Stimulated activated CD8-positive, alpha-beta memory T cell treated with anti-CD3 and anti-CD28 coated beads, Interleukin-7, amount 100 ng/mL, for 24 hours (primary cell): ENCODE data around the gene CEPT1.

Experiments
- DNase-seq: peaks from one replicate; pipeline ENCODE4 v3.0.0-alpha.2; 2020; ENCODE audit warnings: low read depth

The CEPT1 gene

GRCh38 chr1:111227851-111228747 is 88.1 kb downstream of the CEPT1 start:
- DNase-seq: no peak

GRCh38 chr1:111228748-111229126 is 88.7 kb downstream of the CEPT1 start:
- DNase-seq: no peak

- DNase-seq: no peak
Measured at GRCh38 chr1:111232134-111232533, 92.1 kb downstream of the CEPT1 start.

- no peak for DNase-seq
Measured at GRCh38 chr1:111234258-111234657, 94.2 kb downstream of the CEPT1 start.
